PC-3 (cell line): ENCODE results near the gene HAVCR1. TPM values are rescaled to one million over a fixed set of nuclear protein-coding genes. Genes with fewer than 3 reads are reported as not detected.
"Not testable (repeated sequence)": the region's sequence is repeated elsewhere in the genome, so short reads cannot be mapped to it uniquely, and the experiment has no call there.

Source experiments
- ATAC-seq: fragments of 200-7000 bp; cut with Tn5 transposase; 2 replicates; pipeline ENCODE4 v1.9.1; 2020; ENCODE audit warnings: mild to moderate bottlenecking, moderate library complexity
- BruUV-seq: library from RNA; stranded (reverse); fragments of 400-500 nt; replicated peaks from 2 replicates; lab custom pipeline; 2021; lab: Mats Ljungman, UMichigan
- CTCF ChIA-PET: fragments of 300-600 bp; sonication (Branson Sonifier 250); formaldehyde crosslinking; loops from one replicate; lab custom pipeline; 2022; ENCODE audit warnings: antibody characterized with exemption; lab: Charles Lee
- POLR2A ChIA-PET: fragments of 300-600 bp; sonication (Branson Sonifier 250); formaldehyde crosslinking; loops from one replicate; lab custom pipeline; 2022; ENCODE audit warnings: antibody characterized with exemption; ENCODE audit not compliant: unreplicated experiment; lab: Charles Lee
- DNase-seq: peaks from one replicate; pipeline ENCODE4 v3.0.0-alpha.2; 2015
- H2AFZ ChIP-seq: fragments of 300-600 bp; sonication (generic); 2 replicates; pipeline ENCODE4 v1.6.0; 2016; ENCODE audit warnings: antibody characterized with exemption, low read length
- H3F3A ChIP-seq: fragments of 300-600 bp; sonication (generic); one replicate; pipeline ENCODE4 v1.6.0; 2017; ENCODE audit warnings: antibody characterized with exemption, low read length, control low read depth, mild to moderate bottlenecking; ENCODE audit not compliant: unreplicated experiment
- H3K27ac ChIP-seq: fragments of 300-600 bp; sonication (generic); 2 replicates; pipeline ENCODE4 v1.5.1; 2016; ENCODE audit warnings: mild to moderate bottlenecking, low read length
- H3K27me3 ChIP-seq: fragments of 300-600 bp; sonication (generic); 2 replicates; pipeline ENCODE4 v1.6.1; 2016; ENCODE audit warnings: low read length, mixed read lengths
- H3K36me3 ChIP-seq: fragments of 300-600 bp; sonication (generic); 2 replicates; pipeline ENCODE4 v1.6.1; 2016; ENCODE audit warnings: low read depth, mixed run types, low read length, mixed read lengths
- H3K4me1 ChIP-seq: fragments of 300-600 bp; sonication (generic); 2 replicates; pipeline ENCODE4 v1.5.1; 2016; ENCODE audit warnings: low read length; ENCODE audit not compliant: insufficient read depth
- H3K4me2 ChIP-seq: fragments of 300-600 bp; sonication (generic); 2 replicates; pipeline ENCODE4 v1.6.0; 2016; ENCODE audit warnings: low read length
- H3K4me3 ChIP-seq: fragments of 300-600 bp; sonication (generic); 2 replicates; pipeline ENCODE4 v1.5.1; 2016; ENCODE audit warnings: mild to moderate bottlenecking, low read length, mixed read lengths
- H3K79me2 ChIP-seq: fragments of 300-600 bp; sonication (generic); 2 replicates; pipeline ENCODE4 v1.6.1; 2017; ENCODE audit warnings: low read length, mixed read lengths
- H3K9ac ChIP-seq: fragments of 300-600 bp; sonication (generic); 2 replicates; pipeline ENCODE4 v1.6.0; 2016; ENCODE audit warnings: mild to moderate bottlenecking, low read length
- H3K9me2 ChIP-seq: fragments of 300-600 bp; sonication (generic); replicated peaks from 2 replicates; pipeline ENCODE4 v1.6.1; 2016; ENCODE audit warnings: mixed run types, low read length, mixed read lengths
- H3K9me3 ChIP-seq: fragments of 300-600 bp; sonication (generic); 2 replicates; pipeline ENCODE4 v1.6.1; 2016; ENCODE audit warnings: low read length, mixed read lengths
- H4K20me1 ChIP-seq: fragments of 300-600 bp; sonication (generic); 2 replicates; pipeline ENCODE4 v1.6.1; 2016; ENCODE audit warnings: low read length, mixed read lengths
- CTCF ChIP-seq: fragments of 300-600 bp; sonication (generic); conservative IDR thresholded peaks from 2 replicates; pipeline ENCODE4 v1.5.1; 2017; ENCODE audit warnings: antibody characterized with exemption, low read depth, mild to moderate bottlenecking, low read length
- EZH2 ChIP-seq: fragments of 300-600 bp; sonication (generic); IDR thresholded peaks from one replicate; pipeline ENCODE4 v1.6.1; 2017; ENCODE audit warnings: antibody characterized with exemption, mild to moderate bottlenecking, low read length; ENCODE audit not compliant: unreplicated experiment
- EZH2phosphoT487 ChIP-seq: fragments of 300-600 bp; sonication (generic); IDR thresholded peaks from 2 replicates; pipeline ENCODE4 v1.6.1; 2018; ENCODE audit warnings: mild to moderate bottlenecking, antibody characterized with exemption, low read length, borderline replicate concordance
- intact Hi-C: fragments of 100-400 bp; cut with micrococcal nuclease; formaldehyde crosslinking; loops from 2 replicates; pipeline ENCODE4 v1.9.0; 2023
- total RNA-seq: library from RNA; depleted of rRNA; stranded (reverse); fragments of >200 nt; gene quantifications from 2 replicates; pipeline ENCODE4 v1.2.3, GENCODE V29; 2014

HAVCR1 gene
- total RNA-seq, 1 experiment from 2014 or later: not detected

DNA sequence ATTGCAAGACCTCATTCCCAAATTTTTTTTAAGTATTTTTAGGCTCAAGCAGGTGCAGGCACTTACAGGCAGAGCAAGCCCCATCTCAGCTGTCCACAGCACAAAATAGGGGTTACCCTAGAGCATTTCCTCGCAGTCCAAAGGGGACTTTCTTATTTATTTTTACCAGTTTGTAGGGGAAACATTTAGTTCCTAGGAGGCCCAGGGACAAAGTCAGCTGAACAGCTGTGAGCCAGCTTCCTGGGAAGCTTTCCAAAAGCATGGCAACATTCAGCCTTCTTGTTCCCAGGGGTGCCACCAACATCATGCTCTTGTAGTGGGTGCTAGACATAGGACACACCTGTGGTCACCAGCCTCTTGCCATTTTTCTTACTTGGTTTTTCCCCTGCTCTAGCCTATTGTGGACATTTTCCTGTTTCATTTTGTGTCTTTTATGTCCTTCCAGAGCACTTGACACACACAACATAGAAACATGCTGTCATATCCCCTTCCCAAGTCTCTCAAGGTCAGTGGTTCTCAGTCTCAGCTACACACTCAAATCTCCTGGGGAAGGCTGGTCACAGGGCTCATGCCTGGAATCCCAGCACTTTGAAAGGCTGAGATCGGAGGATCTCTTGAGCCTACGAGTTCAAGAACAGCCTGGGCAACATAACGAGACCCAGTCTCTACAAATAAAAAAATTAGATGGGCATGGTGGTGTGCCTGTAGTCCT, 38.2 kb downstream of the HAVCR1 start:
- Histone ChIP-seq H4K20me1 (no peaks in the 10 kb centered on the region), H3K27ac (no peak overlapping the region), H3K9me3 (no peaks in the 10 kb centered on the region; the same call in 1 of the 2 replicates), H3K36me3 (no peaks in the 10 kb centered on the region), H3K4me2 (no peak overlapping the region), H3K79me2 (no peaks in the 10 kb centered on the region), H3K27me3 (no peaks in the 10 kb centered on the region), H3K9me2 (no peaks in the 10 kb centered on the region), H3K4me3 (no peak overlapping the region), H3F3A (no peaks in the 10 kb centered on the region), H3K4me1 (peaks cover 27% of the 10 kb centered on the region), H2AFZ (no peak overlapping the region), H3K9ac (no peak overlapping the region)
- TF ChIP-seq EZH2phosphoT487 (no peak), CTCF (no peak), EZH2 (no peak)
- POLR2A ChIA-PET: no interaction called here
- CTCF ChIA-PET: no interaction called here
- BruUV-seq: no TSS peak
- intact Hi-C loops: loop anchor here (10.0 kb wide), 1 partner anchor 126 kb away; no protein-coding TSS in a partner anchor
- DNase-seq (no peak), ATAC-seq (no peak)

- H3K4me1 ChIP-seq: peaks cover 23% of the 10 kb centered on the region
- no peak overlapping the region for H3K27ac ChIP-seq
- no peak overlapping the region for H2AFZ ChIP-seq
- no peak overlapping the region for H3K4me2 ChIP-seq
- DNase-seq: peak; percentile 61
- no peaks in the 10 kb centered on the region; the same call in 1 of the 2 replicates for H3K9me3 ChIP-seq
- CTCF ChIA-PET: no interaction called here
- H3K4me3 ChIP-seq: no peak overlapping the region
- BruUV-seq: no TSS peak
- no peaks in the 10 kb centered on the region for H3K36me3 ChIP-seq
- TF ChIP-seq EZH2phosphoT487: no peak
- no peaks in the 10 kb centered on the region for H3K79me2 ChIP-seq
- no peaks in the 10 kb centered on the region for H3K9me2 ChIP-seq
- no peaks in the 10 kb centered on the region for H3K27me3 ChIP-seq
- no peaks in the 10 kb centered on the region for H3F3A ChIP-seq
- H3K9ac ChIP-seq: no peak overlapping the region
- intact Hi-C loops: loop anchor here (10.0 kb wide), 1 partner anchor 125 kb away; no protein-coding TSS in a partner anchor
- no peaks in the 10 kb centered on the region for H4K20me1 ChIP-seq
- POLR2A ChIA-PET: no interaction called here
- ATAC-seq: no peak
Measured at GRCh38 chr5:157020002-157020401, 38.9 kb downstream of the HAVCR1 start.

DNA sequence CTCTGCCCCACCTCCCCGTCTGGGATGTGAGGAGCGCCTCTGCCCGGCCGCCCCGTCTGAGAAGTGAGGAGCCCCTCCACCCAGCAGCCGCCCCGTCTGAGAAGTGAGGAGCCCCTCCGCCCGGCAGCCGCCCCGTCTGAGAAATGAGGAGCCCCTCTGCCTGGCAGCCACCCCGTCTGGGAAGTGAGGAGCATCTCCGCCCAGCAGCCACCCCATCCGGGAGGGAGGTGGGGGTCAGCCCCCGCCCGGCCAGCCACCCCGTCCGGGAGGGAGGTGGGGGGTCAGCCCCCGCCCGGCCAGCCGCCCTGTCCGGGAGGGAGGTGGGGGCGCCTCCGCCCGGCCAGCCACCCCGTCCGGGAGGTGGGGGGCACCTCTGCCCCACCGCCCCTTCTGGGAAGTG, 44.8 kb downstream of the HAVCR1 start:
- DNase-seq, H3F3A ChIP-seq, BruUV-seq, H3K27me3 ChIP-seq, H3K9me2 ChIP-seq, H3K36me3 ChIP-seq, H3K9ac ChIP-seq, intact Hi-C loops, H4K20me1 ChIP-seq, POLR2A ChIA-PET, H3K4me1 ChIP-seq, H3K79me2 ChIP-seq, CTCF ChIA-PET, H3K4me3 ChIP-seq, H2AFZ ChIP-seq, H3K4me2 ChIP-seq, ATAC-seq, H3K9me3 ChIP-seq, H3K27ac ChIP-seq: not testable (repeated sequence)
